Measurements from ENCODE around the gene RIC8A. TPM values are rescaled to one million over a fixed set of nuclear protein-coding genes. Genes with fewer than 3 reads are reported as not detected.
A peak's percentile ranks its signal among the peaks of the same experiment; 100 is the strongest.

Gene RIC8A
- total and polyA plus RNA-seq, 10 of the 15 experiments (the other 5 are each of a cell fraction or from before 2014, with no cell fraction given): 10.4 to 157 (median 81.4) TPM

DNA sequence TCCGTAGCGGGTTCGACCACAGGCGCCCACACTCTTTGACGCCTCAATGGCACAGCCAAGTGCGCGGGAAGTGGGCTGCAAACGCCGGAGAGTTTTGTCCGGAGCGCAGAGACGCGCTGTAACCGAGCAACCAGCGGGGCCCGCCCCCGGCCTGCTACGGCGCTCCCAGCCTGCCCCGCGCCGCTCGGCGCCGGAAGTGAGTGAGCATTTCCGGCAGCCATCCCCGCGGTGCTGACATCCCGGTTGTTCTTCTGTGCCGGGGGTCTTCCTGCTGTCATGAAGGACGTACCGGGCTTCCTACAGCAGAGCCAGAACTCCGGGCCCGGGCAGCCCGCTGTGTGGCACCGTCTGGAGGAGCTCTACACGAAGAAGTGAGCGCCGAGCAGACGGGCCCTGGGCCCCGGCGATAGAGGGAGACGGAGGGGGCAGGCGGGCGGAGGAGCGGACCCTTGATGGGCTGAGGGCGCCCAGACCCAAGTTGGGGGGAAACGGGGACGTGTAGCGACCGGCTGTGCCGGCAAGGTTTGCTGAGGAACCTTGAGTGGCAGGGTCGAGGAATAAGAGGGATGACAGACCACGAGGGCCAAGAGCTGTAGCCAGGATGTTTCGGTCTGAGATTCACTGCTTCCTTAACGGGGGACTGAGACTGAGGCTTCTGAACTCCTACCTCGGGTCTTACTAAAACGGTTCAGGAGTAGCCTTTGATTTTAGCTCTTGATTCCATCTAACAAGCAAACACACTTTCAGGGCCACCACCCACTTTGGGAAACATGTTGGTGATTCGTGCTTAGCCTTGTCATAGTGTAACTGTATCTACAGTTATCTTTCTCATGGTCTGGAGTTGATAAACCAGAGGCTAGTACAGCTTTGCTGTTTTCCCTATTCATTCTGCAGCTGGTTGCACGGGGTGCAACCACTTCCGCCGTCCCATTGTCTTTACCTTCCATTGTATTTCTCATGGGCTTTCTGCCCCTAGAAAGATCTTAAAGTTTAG is 29.6 kb downstream of the RIC8A start, which contains the start of gene PSMD13 (continued):
- TF ChIP-seq, protein P1, sequence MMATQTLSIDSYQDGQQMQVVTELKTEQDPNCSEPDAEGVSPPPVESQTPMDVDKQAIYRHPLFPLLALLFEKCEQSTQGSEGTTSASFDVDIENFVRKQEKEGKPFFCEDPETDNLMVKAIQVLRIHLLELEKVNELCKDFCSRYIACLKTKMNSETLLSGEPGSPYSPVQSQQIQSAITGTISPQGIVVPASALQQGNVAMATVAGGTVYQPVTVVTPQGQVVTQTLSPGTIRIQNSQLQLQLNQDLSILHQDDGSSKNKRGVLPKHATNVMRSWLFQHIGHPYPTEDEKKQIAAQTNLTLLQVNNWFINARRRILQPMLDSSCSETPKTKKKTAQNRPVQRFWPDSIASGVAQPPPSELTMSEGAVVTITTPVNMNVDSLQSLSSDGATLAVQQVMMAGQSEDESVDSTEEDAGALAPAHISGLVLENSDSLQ (IDR thresholded peaks at IDR 0.05): peak; percentile 72
- TF ChIP-seq, protein P2, sequence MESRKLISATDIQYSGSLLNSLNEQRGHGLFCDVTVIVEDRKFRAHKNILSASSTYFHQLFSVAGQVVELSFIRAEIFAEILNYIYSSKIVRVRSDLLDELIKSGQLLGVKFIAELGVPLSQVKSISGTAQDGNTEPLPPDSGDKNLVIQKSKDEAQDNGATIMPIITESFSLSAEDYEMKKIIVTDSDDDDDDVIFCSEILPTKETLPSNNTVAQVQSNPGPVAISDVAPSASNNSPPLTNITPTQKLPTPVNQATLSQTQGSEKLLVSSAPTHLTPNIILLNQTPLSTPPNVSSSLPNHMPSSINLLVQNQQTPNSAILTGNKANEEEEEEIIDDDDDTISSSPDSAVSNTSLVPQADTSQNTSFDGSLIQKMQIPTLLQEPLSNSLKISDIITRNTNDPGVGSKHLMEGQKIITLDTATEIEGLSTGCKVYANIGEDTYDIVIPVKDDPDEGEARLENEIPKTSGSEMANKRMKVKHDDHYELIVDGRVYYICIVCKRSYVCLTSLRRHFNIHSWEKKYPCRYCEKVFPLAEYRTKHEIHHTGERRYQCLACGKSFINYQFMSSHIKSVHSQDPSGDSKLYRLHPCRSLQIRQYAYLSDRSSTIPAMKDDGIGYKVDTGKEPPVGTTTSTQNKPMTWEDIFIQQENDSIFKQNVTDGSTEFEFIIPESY (IDR thresholded peaks at IDR 0.05): no peak
- TF ChIP-seq POU2F2 (IDR thresholded peaks at IDR 0.05; ENCODE audit: borderline replicate concordance, low read depth, low read length): peak; percentile 34; the same call in 1 of the 3 replicates
- no peak for TF ChIP-seq IKZF2 (IDR thresholded peaks at IDR 0.05)
- TF ChIP-seq STAT3 (IDR thresholded peaks at IDR 0.05; ENCODE audit: low read depth, low read length): no peak
- TF ChIP-seq SIN3A (IDR thresholded peaks at IDR 0.05; ENCODE audit: low read depth, low read length): peak; percentile 91
- TF ChIP-seq FOS (IDR thresholded peaks at IDR 0.05; ENCODE audit: borderline replicate concordance, extremely low read depth, insufficient read length): no peak
- TF ChIP-seq NR2C2 (IDR thresholded peaks at IDR 0.05; ENCODE audit: borderline replicate concordance, control insufficient read depth, insufficient read length, low read depth): no peak
- TF ChIP-seq TAF1 (IDR thresholded peaks at IDR 0.05; ENCODE audit: borderline replicate concordance, low read depth, low read length): peak; percentile 76
- TF ChIP-seq POLR2AphosphoS2 (IDR thresholded peaks at IDR 0.05; ENCODE audit: low read depth, low read length): peak; percentile 67; the same call in 1 of the 2 replicates
- TF ChIP-seq, protein P3, sequence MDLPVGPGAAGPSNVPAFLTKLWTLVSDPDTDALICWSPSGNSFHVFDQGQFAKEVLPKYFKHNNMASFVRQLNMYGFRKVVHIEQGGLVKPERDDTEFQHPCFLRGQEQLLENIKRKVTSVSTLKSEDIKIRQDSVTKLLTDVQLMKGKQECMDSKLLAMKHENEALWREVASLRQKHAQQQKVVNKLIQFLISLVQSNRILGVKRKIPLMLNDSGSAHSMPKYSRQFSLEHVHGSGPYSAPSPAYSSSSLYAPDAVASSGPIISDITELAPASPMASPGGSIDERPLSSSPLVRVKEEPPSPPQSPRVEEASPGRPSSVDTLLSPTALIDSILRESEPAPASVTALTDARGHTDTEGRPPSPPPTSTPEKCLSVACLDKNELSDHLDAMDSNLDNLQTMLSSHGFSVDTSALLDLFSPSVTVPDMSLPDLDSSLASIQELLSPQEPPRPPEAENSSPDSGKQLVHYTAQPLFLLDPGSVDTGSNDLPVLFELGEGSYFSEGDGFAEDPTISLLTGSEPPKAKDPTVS (IDR thresholded peaks at IDR 0.05; ENCODE audit: low read depth, low read length): no peak
- TF ChIP-seq MTA2 (IDR thresholded peaks at IDR 0.05; ENCODE audit: low read depth): no peak
- no peak for TF ChIP-seq PML (IDR thresholded peaks at IDR 0.05; ENCODE audit: low read length)
- TF ChIP-seq PAX5 (IDR thresholded peaks at IDR 0.05; ENCODE audit: borderline replicate concordance, low read depth, low read length): 0 out of 2 replicates have a peak, but pooled peaks have one; percentile 23
- TF ChIP-seq ZBED1 (IDR thresholded peaks at IDR 0.05; ENCODE audit: borderline replicate concordance): peak; percentile 38; the same call in 1 of the 2 replicates
- no peak for TF ChIP-seq ATF7 (IDR thresholded peaks at IDR 0.05; ENCODE audit: low read depth)
- TF ChIP-seq CBX5 (IDR thresholded peaks at IDR 0.05; ENCODE audit: low read depth): 0 out of 2 replicates have a peak, but pooled peaks have one; percentile 44
- peak; percentile 52 for TF ChIP-seq IKZF1 (conservative IDR thresholded peaks at IDR 0.05)
- peak in 1 of 2 experiments; percentile 88; a peak in 2 of 3 replicates for TF ChIP-seq EGR1 (IDR thresholded peaks at IDR 0.05; ENCODE audit: borderline replicate concordance in 1 of 2, low read depth in 2 of 2, low read length in 2 of 2)
- peak; percentile 81 for TF ChIP-seq POLR2A (IDR thresholded peaks at IDR 0.05; ENCODE audit: low read depth, low read length)
- TF ChIP-seq BACH1 (IDR thresholded peaks at IDR 0.05; ENCODE audit: borderline replicate concordance): 0 out of 2 replicates have a peak, but pooled peaks have one; percentile 13
- TF ChIP-seq SMAD5 (IDR thresholded peaks at IDR 0.05; ENCODE audit: low read depth): peak; percentile 70; the same call in 1 of the 2 replicates
- TF ChIP-seq CHD2 (IDR thresholded peaks at IDR 0.05; ENCODE audit: borderline replicate concordance, low read depth, low read length): no peak
- TF ChIP-seq NBN (IDR thresholded peaks at IDR 0.05): peak; percentile 3; the same call in 1 of the 2 replicates
- TF ChIP-seq, protein P4, sequence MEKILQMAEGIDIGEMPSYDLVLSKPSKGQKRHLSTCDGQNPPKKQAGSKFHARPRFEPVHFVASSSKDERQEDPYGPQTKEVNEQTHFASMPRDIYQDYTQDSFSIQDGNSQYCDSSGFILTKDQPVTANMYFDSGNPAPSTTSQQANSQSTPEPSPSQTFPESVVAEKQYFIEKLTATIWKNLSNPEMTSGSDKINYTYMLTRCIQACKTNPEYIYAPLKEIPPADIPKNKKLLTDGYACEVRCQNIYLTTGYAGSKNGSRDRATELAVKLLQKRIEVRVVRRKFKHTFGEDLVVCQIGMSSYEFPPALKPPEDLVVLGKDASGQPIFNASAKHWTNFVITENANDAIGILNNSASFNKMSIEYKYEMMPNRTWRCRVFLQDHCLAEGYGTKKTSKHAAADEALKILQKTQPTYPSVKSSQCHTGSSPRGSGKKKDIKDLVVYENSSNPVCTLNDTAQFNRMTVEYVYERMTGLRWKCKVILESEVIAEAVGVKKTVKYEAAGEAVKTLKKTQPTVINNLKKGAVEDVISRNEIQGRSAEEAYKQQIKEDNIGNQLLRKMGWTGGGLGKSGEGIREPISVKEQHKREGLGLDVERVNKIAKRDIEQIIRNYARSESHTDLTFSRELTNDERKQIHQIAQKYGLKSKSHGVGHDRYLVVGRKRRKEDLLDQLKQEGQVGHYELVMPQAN (conservative IDR thresholded peaks at IDR 0.05): peak; percentile 97
